Endometrial microvascular endothelial cells (primary cell): ENCODE results near the gene HSCB. TPM values are rescaled to one million over a fixed set of nuclear protein-coding genes. Genes with fewer than 3 reads are reported as not detected.

Experiments
- in situ Hi-C: cut with HindIII; loops from 2 replicates; pipeline ENCODE4 v1.10.0; 2017; ENCODE audit warnings: low sequenced_read_pairs, low pct_unique_long_range_greater_than_20kb; ENCODE audit errors: inconsistent ontology term
- total RNA-seq: library from RNA; depleted of rRNA; stranded (reverse); fragments of >200 nt; gene quantifications from one replicate; pipeline ENCODE4 v1.2.3, GENCODE V29; 2015; ENCODE audit errors: inconsistent ontology term

Gene HSCB
- total RNA-seq, 1 donor from 2014 or later = 10.6 TPM

DNA sequence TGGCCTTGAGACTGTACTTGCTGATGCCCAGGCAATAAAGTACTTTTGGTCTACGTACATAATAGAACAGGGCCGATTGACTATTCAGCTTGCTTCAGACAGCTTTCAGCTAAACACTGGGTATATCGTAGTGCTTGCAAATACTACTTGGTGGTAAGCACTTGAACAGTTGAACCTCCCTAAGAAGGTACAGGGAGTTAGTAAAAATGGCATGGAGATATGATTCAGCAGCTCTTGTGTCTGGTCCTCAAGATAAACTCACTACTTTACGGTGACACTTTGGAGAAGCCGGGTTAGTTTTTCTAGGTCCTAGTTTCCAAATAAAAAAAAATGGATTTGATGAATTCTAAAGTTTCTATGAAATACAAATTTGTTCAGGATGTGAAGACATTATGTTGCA lies 38.0 kb downstream of the HSCB start:
- in situ Hi-C loops = no loop called here

DNA sequence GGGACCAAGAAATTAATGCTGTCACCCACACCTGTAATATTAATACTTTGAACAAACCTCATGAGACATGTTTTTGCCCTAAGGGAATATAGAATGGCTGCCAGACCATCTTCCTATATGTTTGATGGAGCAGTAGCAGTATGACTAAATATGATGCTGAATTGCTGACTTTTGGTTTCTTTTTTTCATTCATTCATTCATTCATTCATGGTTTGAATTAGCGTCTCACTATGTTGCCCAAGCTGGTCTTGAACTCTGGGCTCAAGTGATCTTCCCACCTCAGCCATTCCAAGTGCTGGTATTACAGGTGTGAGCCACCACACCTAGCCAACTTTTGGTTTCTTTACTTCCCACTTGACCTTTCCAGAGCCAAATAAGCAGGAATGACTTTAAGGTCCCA lies 38.5 kb downstream of the HSCB start:
- in situ Hi-C loops = no loop called here

- in situ Hi-C loops = no loop called here
Measured at GRCh38 chr22:28783786-28784671, 42.2 kb downstream of the HSCB start.

GRCh38 chr22:28788601-28789000 lies 46.8 kb downstream of the HSCB start:
- in situ Hi-C loops = no loop called here

GRCh38 chr22:28791124-28791523 lies 49.3 kb downstream of the HSCB start:
- in situ Hi-C loops = no loop called here

- in situ Hi-C loops = no loop called here
Measured at GRCh38 chr22:28791841-28792490, 50.1 kb downstream of the HSCB start.

DNA sequence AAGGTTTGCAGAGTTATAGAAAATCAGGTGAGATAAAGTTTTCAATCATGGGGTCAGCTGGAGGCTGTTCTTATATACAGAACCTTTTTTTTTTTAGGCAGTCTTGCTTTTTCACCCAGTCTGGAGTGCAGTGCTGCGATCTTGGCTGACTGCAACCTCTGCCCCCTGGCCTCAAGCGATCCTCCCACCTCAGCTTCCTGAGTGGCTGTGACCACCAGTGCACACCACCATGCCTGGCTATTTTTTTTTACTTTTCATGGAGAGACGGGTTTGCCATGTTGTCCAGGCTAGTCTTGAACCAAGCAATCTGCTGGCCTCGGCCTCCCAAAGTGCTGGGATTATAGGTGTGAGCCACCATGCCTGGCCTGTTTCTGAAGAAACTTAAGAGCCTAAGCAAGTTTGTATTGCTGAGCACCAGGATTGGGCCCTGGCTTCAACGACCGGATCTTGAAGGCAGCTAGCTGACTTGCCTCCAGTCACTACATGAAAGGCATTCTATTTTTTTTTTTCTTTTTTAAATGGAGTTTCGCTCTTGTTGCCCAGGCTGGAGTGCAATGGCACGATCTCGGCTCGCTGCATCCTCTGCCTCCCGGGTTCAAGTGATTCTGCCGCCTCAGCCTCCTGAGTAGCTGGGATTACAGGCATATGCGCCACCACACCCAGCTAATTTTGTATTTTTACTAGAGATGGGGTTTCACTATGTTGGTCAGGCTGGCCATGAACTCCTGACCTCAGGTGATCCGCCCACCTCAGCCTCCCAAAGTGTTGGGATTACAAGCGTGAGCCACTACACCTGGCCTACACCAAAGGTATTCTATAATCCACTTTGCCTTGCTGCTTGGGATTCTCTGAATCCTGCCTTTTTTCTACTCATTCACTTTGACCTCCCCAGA lies 50.9 kb downstream of the HSCB start:
- in situ Hi-C loops = no loop called here

DNA sequence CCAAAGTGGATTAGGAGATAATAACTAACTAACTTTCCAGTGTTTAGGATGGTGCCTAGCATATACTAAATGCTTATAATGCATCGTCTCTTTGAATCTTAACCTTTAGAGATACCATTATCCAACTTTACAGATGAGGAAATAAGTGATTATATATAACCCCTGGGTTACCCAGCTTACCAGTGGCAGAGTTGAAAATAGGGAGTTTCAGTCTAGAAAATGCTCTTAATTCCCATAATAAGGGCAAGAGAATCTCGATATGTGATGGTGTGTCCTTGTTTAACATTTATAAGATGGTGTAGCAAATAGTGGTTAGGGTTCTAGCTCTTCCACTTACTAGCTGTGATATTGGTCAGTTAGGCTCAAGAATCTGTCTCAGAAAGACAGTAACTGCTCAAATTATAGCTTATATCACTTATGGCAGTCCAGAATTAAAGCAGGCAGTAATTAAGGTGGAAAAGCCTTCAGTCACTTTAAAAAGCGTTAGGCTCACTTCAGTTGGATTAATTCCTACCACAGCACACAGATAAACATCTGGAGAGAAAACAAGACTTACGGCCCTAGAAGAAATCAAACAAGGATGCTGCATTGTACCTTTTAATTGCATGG lies 52.2 kb downstream of the HSCB start:
- in situ Hi-C loops = no loop called here

- in situ Hi-C loops = no loop called here
Measured at GRCh38 chr22:28795071-28795693, 53.3 kb downstream of the HSCB start.

- in situ Hi-C loops = no loop called here
Measured at GRCh38 chr22:28795932-28796856, 54.4 kb downstream of the HSCB start.

DNA sequence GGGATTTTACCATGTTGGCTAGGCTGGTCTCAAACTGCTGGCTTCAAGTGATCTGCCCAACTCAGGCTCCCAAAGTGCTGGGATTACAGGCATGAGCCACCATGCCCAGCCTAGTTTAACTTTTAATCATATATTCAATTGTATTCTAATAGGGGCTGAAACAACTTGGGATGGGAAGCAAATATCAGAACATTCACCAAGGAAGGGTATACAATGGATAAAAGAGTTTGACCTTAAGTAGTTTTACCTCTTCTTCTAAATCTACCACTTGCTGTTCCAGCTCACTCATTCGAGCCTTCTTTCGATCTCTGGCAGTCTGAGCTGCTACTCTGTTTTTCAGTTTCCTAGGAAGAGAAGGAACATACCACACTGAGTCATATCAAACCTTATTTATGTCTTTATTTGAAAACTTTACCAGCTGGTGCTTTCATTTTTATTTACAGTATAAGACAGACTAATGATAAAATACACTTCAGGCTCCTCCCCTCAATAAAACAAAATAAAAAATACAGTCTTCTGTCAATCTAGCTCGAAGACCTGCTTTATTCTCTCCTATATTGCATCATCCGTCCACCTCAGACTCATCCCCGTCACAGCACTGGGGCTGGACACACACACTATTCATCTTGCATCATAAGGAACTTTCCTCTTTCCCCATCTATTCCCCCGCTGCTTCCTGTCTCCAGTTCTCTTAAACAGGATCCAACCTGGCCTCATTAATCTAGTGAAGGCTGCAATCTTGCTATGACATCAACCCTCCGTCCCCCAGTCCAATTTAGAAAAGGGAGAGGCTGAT lies 57.2 kb downstream of the HSCB start:
- in situ Hi-C loops = no loop called here

DNA sequence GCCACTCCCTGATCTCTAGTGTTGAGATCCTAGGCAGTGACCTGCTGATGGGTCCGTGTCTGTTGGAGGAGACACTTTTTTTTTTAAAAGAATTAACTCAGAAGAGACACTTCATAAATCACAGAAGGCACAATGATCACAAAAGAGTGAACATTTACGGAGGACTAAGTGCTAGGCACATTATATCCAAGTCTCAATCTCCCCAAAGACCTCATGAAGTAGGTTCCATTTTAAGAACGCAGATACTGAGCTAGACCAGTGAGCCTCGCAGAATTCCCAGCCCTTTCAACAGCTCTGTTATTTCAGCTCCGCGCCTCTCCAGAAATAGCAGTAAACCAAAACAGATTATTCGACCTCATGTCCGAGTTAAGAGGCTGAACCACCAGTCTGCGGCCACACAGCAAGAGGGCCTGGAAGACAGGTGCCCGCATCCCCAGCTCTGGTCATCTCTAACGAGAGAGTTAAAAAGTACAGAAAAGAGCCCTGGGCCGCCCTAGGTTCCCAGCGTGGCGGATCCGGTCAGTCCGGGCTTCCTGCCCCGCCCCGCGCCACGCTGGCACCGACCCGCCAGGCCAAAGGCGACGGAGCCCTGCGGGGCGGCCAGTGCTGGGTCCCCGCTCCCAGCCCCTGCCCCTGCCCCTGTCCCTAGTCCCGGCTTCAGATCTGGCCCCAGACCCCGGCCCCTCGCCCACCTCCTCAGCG lies 57.9 kb downstream of the HSCB start:
- in situ Hi-C loops = no loop called here

DNA sequence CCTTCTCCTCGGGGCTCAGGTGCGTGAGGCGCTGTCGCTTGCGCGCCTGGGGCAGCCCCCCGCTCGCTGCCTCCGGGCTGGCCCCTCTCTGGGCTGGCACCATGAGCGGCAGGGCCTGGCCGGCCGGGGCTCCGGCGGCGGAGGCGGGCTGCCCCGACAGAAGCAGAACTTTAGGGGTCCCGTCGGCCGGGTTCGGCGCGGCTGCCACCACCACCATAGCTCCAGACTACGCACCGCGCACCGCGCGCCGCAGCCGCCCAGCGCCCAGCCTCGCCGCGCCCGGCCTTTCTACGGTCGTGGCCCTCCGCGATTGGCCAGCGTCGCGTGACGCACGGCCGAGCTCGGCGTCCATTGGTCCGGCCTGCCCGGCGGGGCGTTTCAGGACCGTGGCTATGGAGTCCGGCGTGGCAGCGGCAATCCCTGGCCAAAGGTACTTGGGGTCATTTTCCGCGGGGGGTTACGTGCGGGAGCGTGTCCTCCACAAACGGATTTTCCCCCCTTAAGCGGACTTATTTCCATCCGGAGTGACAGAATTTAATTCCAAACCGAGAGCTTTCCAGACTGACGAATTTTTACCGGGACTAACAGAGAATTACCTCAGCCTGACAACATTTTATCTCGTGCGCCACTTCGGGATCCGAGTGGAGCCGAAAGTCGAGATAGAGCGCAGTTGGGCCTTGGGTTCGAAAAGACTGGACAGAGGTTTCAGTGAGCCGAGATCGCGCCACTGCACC lies 58.6 kb downstream of the HSCB start, which contains the start of gene XBP1:
XBP1 (minus strand) TSS at position 262 of the 734 bp plus-strand sequence.
- in situ Hi-C loops = no loop called here

- in situ Hi-C loops = no loop called here
Measured at GRCh38 chr22:28801845-28802594, 60.2 kb downstream of the HSCB start.

GRCh38 chr22:28802595-28803123 lies 60.8 kb downstream of the HSCB start:
- in situ Hi-C loops = no loop called here
